GM12864 (cell line): Measurements from ENCODE around the gene SLC33A1.

Experiments used
- DNase-seq: peaks from one replicate; pipeline ENCODE4 v3.0.0-alpha.2; 2011; ENCODE audit warnings: low read depth
- H3K4me3 ChIP-seq: 2 replicates; pipeline ENCODE4 v1.5.1; 2011; ENCODE audit warnings: mild to moderate bottlenecking, low read depth, low read length, control low read depth
- TF ChIP-seq, protein P1 (sequence below): IDR thresholded peaks from 2 replicates; pipeline ENCODE4 v1.5.1; 2011; ENCODE audit warnings: low read depth, mild to moderate bottlenecking, moderate library complexity, low read length, control low read depth, inconsistent platforms; ENCODE audit errors: missing control alignments

Gene SLC33A1

DNA sequence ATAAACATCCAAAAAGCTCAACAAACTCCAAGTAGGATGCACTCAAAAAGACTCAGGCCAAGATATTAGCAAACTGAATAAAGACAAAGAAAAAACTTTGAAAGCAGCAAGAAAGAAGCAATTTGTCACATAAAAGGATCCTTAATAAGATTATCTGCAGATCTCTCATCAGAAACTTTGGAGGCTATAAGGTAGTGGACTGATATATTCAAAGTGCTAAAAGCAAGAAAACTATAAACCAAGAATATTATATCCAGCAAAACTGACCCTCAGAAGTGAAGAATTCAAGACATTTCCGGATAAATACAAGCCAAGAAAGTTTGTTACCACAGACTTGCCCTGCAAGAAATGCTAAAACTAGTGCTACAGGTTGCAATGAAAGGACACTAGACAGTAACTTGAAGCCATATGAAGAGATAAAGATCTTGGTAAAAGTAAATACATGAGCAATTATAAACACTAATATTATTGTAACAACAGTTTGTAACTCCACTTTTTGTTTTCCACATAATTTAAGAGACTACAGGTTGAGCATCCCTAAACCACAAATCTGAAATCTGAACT is 71.8 kb downstream of the SLC33A1 start:
- no peak overlapping the region for H3K4me3 ChIP-seq
- no peak for DNase-seq
- TF ChIP-seq, protein P1, sequence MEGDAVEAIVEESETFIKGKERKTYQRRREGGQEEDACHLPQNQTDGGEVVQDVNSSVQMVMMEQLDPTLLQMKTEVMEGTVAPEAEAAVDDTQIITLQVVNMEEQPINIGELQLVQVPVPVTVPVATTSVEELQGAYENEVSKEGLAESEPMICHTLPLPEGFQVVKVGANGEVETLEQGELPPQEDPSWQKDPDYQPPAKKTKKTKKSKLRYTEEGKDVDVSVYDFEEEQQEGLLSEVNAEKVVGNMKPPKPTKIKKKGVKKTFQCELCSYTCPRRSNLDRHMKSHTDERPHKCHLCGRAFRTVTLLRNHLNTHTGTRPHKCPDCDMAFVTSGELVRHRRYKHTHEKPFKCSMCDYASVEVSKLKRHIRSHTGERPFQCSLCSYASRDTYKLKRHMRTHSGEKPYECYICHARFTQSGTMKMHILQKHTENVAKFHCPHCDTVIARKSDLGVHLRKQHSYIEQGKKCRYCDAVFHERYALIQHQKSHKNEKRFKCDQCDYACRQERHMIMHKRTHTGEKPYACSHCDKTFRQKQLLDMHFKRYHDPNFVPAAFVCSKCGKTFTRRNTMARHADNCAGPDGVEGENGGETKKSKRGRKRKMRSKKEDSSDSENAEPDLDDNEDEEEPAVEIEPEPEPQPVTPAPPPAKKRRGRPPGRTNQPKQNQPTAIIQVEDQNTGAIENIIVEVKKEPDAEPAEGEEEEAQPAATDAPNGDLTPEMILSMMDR: no peak

DNA sequence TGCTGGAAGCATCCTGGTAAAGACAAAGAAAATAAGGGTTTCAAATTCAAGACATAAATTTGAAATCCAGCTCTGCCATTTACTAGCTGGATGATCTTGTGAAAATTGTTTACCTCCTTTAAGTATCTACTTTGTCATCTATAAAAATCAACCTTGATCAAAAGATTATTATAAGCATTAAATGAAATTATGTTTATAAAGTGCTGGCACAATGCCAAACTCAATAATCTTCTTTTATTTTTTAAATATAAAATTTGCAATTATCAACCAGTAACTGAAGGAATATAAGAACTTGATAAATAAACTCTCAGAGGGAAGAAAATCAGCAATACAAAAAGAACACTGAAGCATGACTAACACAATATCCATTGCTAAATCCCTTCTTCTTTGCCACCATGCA is 73.9 kb downstream of the SLC33A1 start:
- DNase-seq: no peak
- TF ChIP-seq, protein P1: no peak
- H3K4me3 ChIP-seq: no peak overlapping the region

DNA sequence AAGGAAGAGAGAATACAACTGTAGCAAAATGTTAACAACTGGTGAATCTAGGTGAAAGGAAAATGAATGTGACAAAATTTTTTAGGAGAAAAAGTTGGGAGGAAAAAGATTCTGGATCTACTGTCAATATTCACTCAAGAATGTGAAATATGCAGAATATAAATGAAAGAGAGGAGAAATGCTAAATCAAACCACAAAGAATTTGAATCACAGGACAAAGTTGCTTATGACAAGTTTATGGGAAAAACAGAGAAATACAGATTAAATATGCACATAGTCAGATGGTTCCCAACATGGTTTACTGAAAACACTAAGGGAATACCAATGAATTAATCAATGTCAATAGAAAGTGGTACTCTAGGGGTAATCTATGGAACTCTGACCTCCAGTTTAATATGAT is 75.8 kb downstream of the SLC33A1 start:
- no peak for DNase-seq
- H3K4me3 ChIP-seq: no peak overlapping the region
- TF ChIP-seq, protein P1: no peak

DNA sequence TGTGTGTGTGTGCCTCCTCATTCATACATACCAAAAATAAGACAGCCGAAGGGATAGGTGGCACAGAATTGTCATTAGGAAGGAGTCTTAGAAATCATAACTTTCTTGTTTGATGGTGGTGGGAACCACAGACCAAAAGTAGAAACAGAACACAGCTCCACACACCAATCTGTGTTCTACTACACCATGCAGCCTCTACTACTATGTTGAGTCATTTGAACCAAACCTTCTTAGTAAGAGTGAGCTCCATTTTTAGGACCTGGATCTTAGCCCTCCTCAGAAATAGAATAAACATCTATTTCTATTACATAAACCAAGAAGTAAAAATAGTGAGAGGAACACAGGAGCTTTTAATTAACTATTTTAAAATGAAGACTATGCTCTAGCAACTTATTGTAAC is 81.4 kb downstream of the SLC33A1 start:
- no peak overlapping the region for H3K4me3 ChIP-seq
- no peak for DNase-seq
- TF ChIP-seq, protein P1: no peak

DNA sequence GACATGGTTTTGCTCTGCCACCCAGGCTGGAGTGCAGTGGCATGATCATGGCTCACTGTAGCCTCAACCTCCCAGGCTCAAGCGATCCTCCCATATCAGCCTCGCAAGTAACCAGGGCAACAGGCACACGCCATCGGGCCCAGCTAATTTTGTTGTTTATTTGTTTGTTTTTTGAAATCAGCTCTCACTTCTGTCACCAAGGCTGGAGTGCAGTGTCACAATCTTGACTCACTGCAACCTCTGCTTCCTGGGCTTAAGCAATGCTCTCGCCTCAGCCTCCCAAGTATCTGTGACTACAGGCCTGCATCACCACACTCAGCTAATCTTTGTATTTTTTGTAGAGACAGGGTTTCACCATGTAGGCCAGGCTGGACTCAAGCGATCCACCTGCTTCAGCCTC is 83.1 kb downstream of the SLC33A1 start:
- H3K4me3 ChIP-seq: no peak overlapping the region
- no peak for DNase-seq
- TF ChIP-seq, protein P1: no peak
